ENCODE measurements around the gene MDN1. TPM values are rescaled to one million over a fixed set of nuclear protein-coding genes. Genes with fewer than 3 reads are reported as not detected.
"Not testable (repeated sequence)": the region's sequence is repeated elsewhere in the genome, so short reads cannot be mapped to it uniquely, and the experiment has no call there.

The MDN1 gene
- 1 to 10 TPM; 2.6 to 9.3 (median 3.1) TPM for polyA plus RNA-seq

- Mint-ChIP-seq H3K4me1 (peaks cover 35 to 40% of the 10 kb centered on the region in 2 donors), H3K27ac (peak within 1 kb of the TSS; percentile 90 to 99 (median 95)), H3K36me3 (no peaks in the 10 kb centered on the region), H3K4me3 (peak within 1 kb of the TSS; percentile 95 to 99 (median 96)), H3K9me3 (no peaks in the 10 kb centered on the region), H3K27me3 (ENCODE audit: low read depth in 3 of 3) (peaks cover 0 to 13% (median 6%) of the 10 kb centered on the region in 3 donors)
- peak; percentile 86 to 87 (median 87) for DNase-seq
These were observed at the start of gene MDN1 for GRCh38 chr6:89819336-89820130. Gene MDN1 (minus strand): TSS chr6:89819794. CDS start chr6:89819607, 187 bp downstream.

GRCh38 chr6:89866024-89866678 is 46.6 kb upstream of the MDN1 start:
- H3K36me3 Mint-ChIP-seq = peaks cover 29 to 57% (median 55%) of the 10 kb centered on the region in 3 donors
- peak overlapping the region in 1 of 6 donors; percentile 40 for H3K27ac Mint-ChIP-seq
- H3K4me3 Mint-ChIP-seq = no peak overlapping the region
- H3K9me3 Mint-ChIP-seq = no peaks in the 10 kb centered on the region
- H3K27me3 Mint-ChIP-seq (ENCODE audit: low read depth in 3 of 3) = no peaks in the 10 kb centered on the region
- H3K4me1 Mint-ChIP-seq = peaks cover 0 to 3% of the 10 kb centered on the region in 2 donors
- DNase-seq = no peak

GRCh38 chr6:89862698-89863097 is 43.1 kb upstream of the MDN1 start:
- Mint-ChIP-seq H3K27me3 (ENCODE audit: low read depth in 3 of 3) (no peaks in the 10 kb centered on the region), H3K36me3 (peaks cover 36 to 56% (median 51%) of the 10 kb centered on the region in 3 donors), H3K4me3 (no peak overlapping the region), H3K27ac (peak overlapping the region in 1 of 6 donors; percentile 32), H3K9me3 (no peaks in the 10 kb centered on the region), H3K4me1 (peaks cover 0 to 2% of the 10 kb centered on the region in 2 donors)
- no peak for DNase-seq

- Mint-ChIP-seq H3K9me3 (no peaks in the 10 kb centered on the region), H3K27ac (no peak overlapping the region), H3K4me1 (peaks cover 0 to 2% of the 10 kb centered on the region in 2 donors), H3K27me3 (ENCODE audit: low read depth in 3 of 3) (no peaks in the 10 kb centered on the region), H3K36me3 (peaks cover 36 to 52% (median 48%) of the 10 kb centered on the region in 3 donors), H3K4me3 (no peak overlapping the region)
- no peak for DNase-seq
These were observed 42.7 kb upstream of the MDN1 start for GRCh38 chr6:89862273-89862672.

- no peak overlapping the region for H3K4me3 Mint-ChIP-seq
- H3K27ac Mint-ChIP-seq = peak overlapping the region in 1 of 6 donors; percentile 40
- no peak for DNase-seq
- H3K27me3 Mint-ChIP-seq (ENCODE audit: low read depth in 3 of 3) = peaks cover 0 to 1% (median 0%) of the 10 kb centered on the region in 3 donors
- H3K9me3 Mint-ChIP-seq = no peaks in the 10 kb centered on the region
- H3K36me3 Mint-ChIP-seq = peaks cover 31 to 53% (median 38%) of the 10 kb centered on the region in 3 donors
- H3K4me1 Mint-ChIP-seq = peaks cover 0 to 2% of the 10 kb centered on the region in 2 donors
These were observed 40.1 kb upstream of the MDN1 start for GRCh38 chr6:89859744-89860143.

GRCh38 chr6:89858041-89858440 is 38.4 kb upstream of the MDN1 start:
- H3K27me3 Mint-ChIP-seq (ENCODE audit: low read depth in 3 of 3) = peaks cover 0 to 1% (median 1%) of the 10 kb centered on the region in 3 donors
- H3K36me3 Mint-ChIP-seq = peaks cover 32 to 56% (median 34%) of the 10 kb centered on the region in 3 donors
- no peaks in the 10 kb centered on the region for H3K9me3 Mint-ChIP-seq
- peaks cover 0 to 2% of the 10 kb centered on the region in 2 donors for H3K4me1 Mint-ChIP-seq
- no peak overlapping the region for H3K27ac Mint-ChIP-seq
- DNase-seq = no peak
- H3K4me3 Mint-ChIP-seq = no peak overlapping the region

- H3K36me3 Mint-ChIP-seq = peaks cover 5 to 42% (median 14%) of the 10 kb centered on the region in 3 donors
- peaks cover 0 to 1% (median 1%) of the 10 kb centered on the region in 3 donors for H3K27me3 Mint-ChIP-seq (ENCODE audit: low read depth in 3 of 3)
- no peaks in the 10 kb centered on the region for H3K4me1 Mint-ChIP-seq
- no peaks in the 10 kb centered on the region for H3K9me3 Mint-ChIP-seq
- no peak for DNase-seq
- no peak overlapping the region for H3K4me3 Mint-ChIP-seq
- peak overlapping the region in 1 of 6 donors; percentile 69 for H3K27ac Mint-ChIP-seq
These were observed 33.5 kb upstream of the MDN1 start for GRCh38 chr6:89853068-89853467.

- H3K27ac Mint-ChIP-seq; H3K4me3 Mint-ChIP-seq; DNase-seq; H3K9me3 Mint-ChIP-seq; H3K27me3 Mint-ChIP-seq (ENCODE audit: low read depth in 3 of 3): not testable (repeated sequence)
- H3K36me3 Mint-ChIP-seq = peaks cover 0 to 19% (median 4%) of the 10 kb centered on the region in 3 donors
- peaks cover 6 to 10% of the 10 kb centered on the region in 2 donors for H3K4me1 Mint-ChIP-seq
These were observed 27.9 kb upstream of the MDN1 start for GRCh38 chr6:89847513-89847912.

GRCh38 chr6:89843070-89843469 is 23.5 kb upstream of the MDN1 start:
- Mint-ChIP-seq H3K36me3 (peaks cover 4 to 8% (median 7%) of the 10 kb centered on the region in 3 donors), H3K9me3 (no peaks in the 10 kb centered on the region), H3K27ac (peak overlapping the region in 4 of 6 donors; percentile 8 to 52 (median 40)), H3K4me1 (peaks cover 18 to 37% of the 10 kb centered on the region in 2 donors), H3K4me3 (no peak overlapping the region), H3K27me3 (ENCODE audit: low read depth in 3 of 3) (no peaks in the 10 kb centered on the region)
- no peak for DNase-seq

GRCh38 chr6:89842228-89842627 is 22.6 kb upstream of the MDN1 start:
- no peaks in the 10 kb centered on the region for H3K9me3 Mint-ChIP-seq
- H3K4me1 Mint-ChIP-seq = peaks cover 23 to 44% of the 10 kb centered on the region in 2 donors
- no peak for DNase-seq
- no peaks in the 10 kb centered on the region for H3K27me3 Mint-ChIP-seq (ENCODE audit: low read depth in 3 of 3)
- peak overlapping the region in 1 of 6 donors; percentile 43 for H3K27ac Mint-ChIP-seq
- H3K36me3 Mint-ChIP-seq = peaks cover 4 to 8% (median 4%) of the 10 kb centered on the region in 3 donors
- no peak overlapping the region for H3K4me3 Mint-ChIP-seq

- H3K9me3 Mint-ChIP-seq = no peaks in the 10 kb centered on the region
- H3K27me3 Mint-ChIP-seq (ENCODE audit: low read depth in 3 of 3) = peaks cover 0 to 1% (median 0%) of the 10 kb centered on the region in 3 donors
- peaks cover 40 to 61% of the 10 kb centered on the region in 2 donors for H3K4me1 Mint-ChIP-seq
- H3K27ac Mint-ChIP-seq = peak overlapping the region in 3 of 6 donors; percentile 11 to 64 (median 61)
- H3K4me3 Mint-ChIP-seq = no peak overlapping the region
- H3K36me3 Mint-ChIP-seq = peaks cover 7 to 17% (median 13%) of the 10 kb centered on the region in 3 donors
- no peak for DNase-seq
These were observed 20.9 kb upstream of the MDN1 start for GRCh38 chr6:89840538-89840937.

GRCh38 chr6:89836639-89837222 is 17.1 kb upstream of the MDN1 start:
- peaks cover 11 to 32% (median 28%) of the 10 kb centered on the region in 3 donors for H3K36me3 Mint-ChIP-seq
- DNase-seq = no peak
- H3K4me1 Mint-ChIP-seq = peaks cover 49 to 62% of the 10 kb centered on the region in 2 donors
- H3K9me3 Mint-ChIP-seq = no peaks in the 10 kb centered on the region
- peaks cover 0 to 6% (median 2%) of the 10 kb centered on the region in 3 donors for H3K27me3 Mint-ChIP-seq (ENCODE audit: low read depth in 3 of 3)
- H3K4me3 Mint-ChIP-seq = peak overlapping the region; percentile 22 to 67 (median 26)
- H3K27ac Mint-ChIP-seq = peak overlapping the region in 5 of 6 donors; percentile 7 to 65 (median 23)

- Mint-ChIP-seq H3K9me3 (no peaks in the 10 kb centered on the region), H3K4me3 (peak overlapping the region; percentile 72 to 86 (median 81)), H3K27ac (peak overlapping the region; percentile 77 to 93 (median 88)), H3K36me3 (peaks cover 11 to 32% (median 24%) of the 10 kb centered on the region in 3 donors), H3K27me3 (ENCODE audit: low read depth in 3 of 3) (peaks cover 0 to 6% (median 4%) of the 10 kb centered on the region in 3 donors), H3K4me1 (peaks cover 53 to 60% of the 10 kb centered on the region in 2 donors)
- DNase-seq = peak; percentile 53 to 65 (median 59)
These were observed 15.5 kb upstream of the MDN1 start for GRCh38 chr6:89834884-89835792.

All from immature natural killer cell (primary cell).